ENCODE measurements around the gene GPR137. TPM values are rescaled to one million over a fixed set of nuclear protein-coding genes. Genes with fewer than 3 reads are reported as not detected.

The GPR137 gene
- polyA plus RNA-seq, 3 donors, result 7.8 to 21.0 (median 9.3) TPM

DNA sequence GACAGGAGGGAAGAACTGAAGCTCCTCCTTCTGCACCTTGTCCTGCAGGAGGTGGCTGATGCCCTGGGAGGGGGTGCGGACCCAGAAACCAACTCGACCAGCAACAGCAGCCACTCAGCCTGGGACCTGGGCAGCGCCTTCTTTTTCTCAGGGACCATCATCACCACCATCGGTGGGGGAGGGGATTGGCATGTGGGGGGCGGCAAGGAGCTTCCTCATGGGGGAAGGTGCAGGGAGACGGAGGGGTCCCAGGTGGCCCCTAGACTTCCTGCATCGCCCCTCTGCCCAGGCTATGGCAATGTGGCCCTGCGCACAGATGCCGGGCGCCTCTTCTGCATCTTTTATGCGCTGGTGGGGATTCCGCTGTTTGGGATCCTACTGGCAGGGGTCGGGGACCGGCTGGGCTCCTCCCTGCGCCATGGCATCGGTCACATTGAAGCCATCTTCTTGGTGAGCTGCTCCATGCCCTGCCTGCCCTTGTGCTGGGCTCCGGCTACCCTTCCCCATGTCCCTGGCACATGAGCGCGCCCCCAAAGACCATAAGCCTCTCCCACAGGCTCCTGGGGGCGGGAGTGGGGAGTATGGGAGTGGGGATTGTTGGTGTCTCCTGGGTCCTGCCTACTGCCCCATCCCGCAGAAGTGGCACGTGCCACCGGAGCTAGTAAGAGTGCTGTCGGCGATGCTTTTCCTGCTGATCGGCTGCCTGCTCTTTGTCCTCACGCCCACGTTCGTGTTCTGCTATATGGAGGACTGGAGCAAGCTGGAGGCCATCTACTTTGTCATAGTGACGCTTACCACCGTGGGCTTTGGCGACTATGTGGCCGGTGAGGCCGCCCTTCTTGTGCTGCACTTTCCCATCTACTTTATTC is 11.4 kb downstream of the GPR137 start:
- Mint-ChIP-seq H3K4me1 (peaks cover 30% of the 10 kb centered on the region), H3K36me3 (peaks cover 5 to 20% of the 10 kb centered on the region in 2 donors), H3K4me3 (peak overlapping the region in 1 of 2 donors; percentile 91), H3K9me3 (peaks cover 0 to 43% (median 9%) of the 10 kb centered on the region in 7 donors), H3K27me3 (ENCODE audit: low read depth in 3 of 3) (peaks cover 85 to 98% (median 96%) of the 10 kb centered on the region in 3 donors), H3K27ac (no peak overlapping the region)
- no peaks in the 10 kb centered on the region for H4K20me1 ChIP-seq (ENCODE audit: insufficient read depth, low read length)
- no peak overlapping the region for H2AFZ ChIP-seq (ENCODE audit: insufficient read depth, low read depth, low read length, poor library complexity, severe bottlenecking)
- H3K9ac ChIP-seq (ENCODE audit: insufficient read depth, low read length, poor library complexity, severe bottlenecking), result no peak overlapping the region
- H3K79me2 ChIP-seq (ENCODE audit: insufficient read depth, low read length), result no peaks in the 10 kb centered on the region
- no peak overlapping the region for H3K4me3 ChIP-seq (replicated peaks in 1 of 3; ENCODE audit: low read depth in 2 of 3, low read length in 3 of 3)
- no peaks in the 10 kb centered on the region for H3K36me3 ChIP-seq (replicated peaks in 1 of 2; ENCODE audit: control insufficient read depth in 1 of 2, insufficient read depth in 2 of 2, low read length in 2 of 2)
- intact Hi-C loops (cut with micrococcal nuclease), result no loop called here
- TF ChIP-seq, protein P1, sequence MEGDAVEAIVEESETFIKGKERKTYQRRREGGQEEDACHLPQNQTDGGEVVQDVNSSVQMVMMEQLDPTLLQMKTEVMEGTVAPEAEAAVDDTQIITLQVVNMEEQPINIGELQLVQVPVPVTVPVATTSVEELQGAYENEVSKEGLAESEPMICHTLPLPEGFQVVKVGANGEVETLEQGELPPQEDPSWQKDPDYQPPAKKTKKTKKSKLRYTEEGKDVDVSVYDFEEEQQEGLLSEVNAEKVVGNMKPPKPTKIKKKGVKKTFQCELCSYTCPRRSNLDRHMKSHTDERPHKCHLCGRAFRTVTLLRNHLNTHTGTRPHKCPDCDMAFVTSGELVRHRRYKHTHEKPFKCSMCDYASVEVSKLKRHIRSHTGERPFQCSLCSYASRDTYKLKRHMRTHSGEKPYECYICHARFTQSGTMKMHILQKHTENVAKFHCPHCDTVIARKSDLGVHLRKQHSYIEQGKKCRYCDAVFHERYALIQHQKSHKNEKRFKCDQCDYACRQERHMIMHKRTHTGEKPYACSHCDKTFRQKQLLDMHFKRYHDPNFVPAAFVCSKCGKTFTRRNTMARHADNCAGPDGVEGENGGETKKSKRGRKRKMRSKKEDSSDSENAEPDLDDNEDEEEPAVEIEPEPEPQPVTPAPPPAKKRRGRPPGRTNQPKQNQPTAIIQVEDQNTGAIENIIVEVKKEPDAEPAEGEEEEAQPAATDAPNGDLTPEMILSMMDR (IDR thresholded peaks at IDR 0.05), result no peak
- 7% methylated on average over 24 of the region's 34 CpGs for WGBS (ENCODE audit: insufficient coverage)
- H3K9me3 ChIP-seq (replicated peaks in 1 of 2; ENCODE audit: control insufficient read depth in 1 of 2, insufficient read depth in 1 of 2, low read length in 2 of 2), result peaks cover 3 to 48% of the 10 kb centered on the region in 2 donors
- peaks cover 27 to 36% of the 10 kb centered on the region in 2 donors for H3K4me1 ChIP-seq (ENCODE audit: control insufficient read depth in 1 of 2, insufficient read depth in 2 of 2, low read length in 2 of 2)
- H3K27ac ChIP-seq (ENCODE audit: low read depth in 1 of 2, low read length in 2 of 2), result no peak overlapping the region
- H3K4me2 ChIP-seq (replicated peaks; ENCODE audit: extremely low read depth, low read length, poor library complexity, severe bottlenecking), result no peak overlapping the region
- H3K27me3 ChIP-seq (ENCODE audit: control insufficient read depth in 2 of 2, insufficient read depth in 2 of 2, low read length in 2 of 2), result peaks cover 69 to 87% of the 10 kb centered on the region in 2 donors
- no peak for DNase-seq

DNA sequence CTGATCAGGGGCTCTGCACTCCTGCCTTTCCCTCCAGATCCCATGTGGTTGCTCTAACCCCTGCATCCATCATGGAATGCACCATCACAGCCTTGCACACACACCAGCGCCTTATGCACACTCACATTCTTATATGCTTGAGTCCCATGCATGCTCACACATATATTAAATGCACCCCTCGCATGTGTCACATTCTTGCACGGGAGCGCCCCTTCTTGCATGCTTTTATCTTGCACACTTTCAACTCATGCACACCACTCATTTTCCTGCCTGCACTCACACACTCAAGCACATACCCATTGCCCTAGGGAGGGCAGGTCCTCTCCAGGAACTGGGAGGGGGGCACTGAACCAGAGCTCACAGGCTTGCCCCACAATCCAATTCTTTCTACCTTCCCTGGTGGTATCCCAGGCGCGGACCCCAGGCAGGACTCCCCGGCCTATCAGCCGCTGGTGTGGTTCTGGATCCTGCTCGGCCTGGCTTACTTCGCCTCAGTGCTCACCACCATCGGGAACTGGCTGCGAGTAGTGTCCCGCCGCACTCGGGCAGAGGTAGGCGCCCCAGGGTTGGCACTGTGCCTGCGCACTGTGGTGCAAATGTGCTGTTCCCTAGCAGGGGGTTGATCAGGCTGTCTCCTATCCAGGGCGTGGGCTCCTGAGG is 12.2 kb downstream of the GPR137 start:
- H3K9me3 Mint-ChIP-seq, result peaks cover 0 to 37% (median 9%) of the 10 kb centered on the region in 7 donors
- no peak overlapping the region for H3K4me2 ChIP-seq (replicated peaks; ENCODE audit: extremely low read depth, low read length, poor library complexity, severe bottlenecking)
- H2AFZ ChIP-seq (ENCODE audit: insufficient read depth, low read depth, low read length, poor library complexity, severe bottlenecking), result no peak overlapping the region
- H3K36me3 Mint-ChIP-seq, result peaks cover 5 to 20% of the 10 kb centered on the region in 2 donors
- H3K4me3 ChIP-seq (replicated peaks in 1 of 3; ENCODE audit: low read depth in 2 of 3, low read length in 3 of 3), result no peak overlapping the region
- H3K27me3 ChIP-seq (ENCODE audit: control insufficient read depth in 2 of 2, insufficient read depth in 2 of 2, low read length in 2 of 2), result peaks cover 66 to 80% of the 10 kb centered on the region in 2 donors
- H3K4me1 Mint-ChIP-seq, result peaks cover 30% of the 10 kb centered on the region
- H3K9me3 ChIP-seq (replicated peaks in 1 of 2; ENCODE audit: control insufficient read depth in 1 of 2, insufficient read depth in 1 of 2, low read length in 2 of 2), result peaks cover 3 to 43% of the 10 kb centered on the region in 2 donors
- intact Hi-C loops (cut with micrococcal nuclease), result no loop called here
- H3K27ac ChIP-seq (ENCODE audit: low read depth in 1 of 2, low read length in 2 of 2), result no peak overlapping the region
- H3K79me2 ChIP-seq (ENCODE audit: insufficient read depth, low read length), result no peaks in the 10 kb centered on the region
- H3K36me3 ChIP-seq (replicated peaks in 1 of 2; ENCODE audit: control insufficient read depth in 1 of 2, insufficient read depth in 2 of 2, low read length in 2 of 2), result no peaks in the 10 kb centered on the region
- peaks cover 84 to 94% (median 91%) of the 10 kb centered on the region in 3 donors for H3K27me3 Mint-ChIP-seq (ENCODE audit: low read depth in 3 of 3)
- peak overlapping the region in 1 of 7 donors; percentile 7 for H3K27ac Mint-ChIP-seq
- H3K9ac ChIP-seq (ENCODE audit: insufficient read depth, low read length, poor library complexity, severe bottlenecking), result no peak overlapping the region
- no peaks in the 10 kb centered on the region for H4K20me1 ChIP-seq (ENCODE audit: insufficient read depth, low read length)
- peak overlapping the region in 1 of 2 donors; percentile 91 for H3K4me3 Mint-ChIP-seq
- 24% methylated on average over 17 of the region's 18 CpGs for WGBS (ENCODE audit: insufficient coverage)
- peaks cover 22 to 30% of the 10 kb centered on the region in 2 donors for H3K4me1 ChIP-seq (ENCODE audit: control insufficient read depth in 1 of 2, insufficient read depth in 2 of 2, low read length in 2 of 2)
- DNase-seq, result no peak
- TF ChIP-seq, protein P1 (IDR thresholded peaks at IDR 0.05), result no peak
